ENCODE data around the gene POLR2B.
"Not testable (repeated sequence)": the region's sequence is repeated elsewhere in the genome, so short reads cannot be mapped to it uniquely, and the experiment has no call there.

POLR2B gene

DNA sequence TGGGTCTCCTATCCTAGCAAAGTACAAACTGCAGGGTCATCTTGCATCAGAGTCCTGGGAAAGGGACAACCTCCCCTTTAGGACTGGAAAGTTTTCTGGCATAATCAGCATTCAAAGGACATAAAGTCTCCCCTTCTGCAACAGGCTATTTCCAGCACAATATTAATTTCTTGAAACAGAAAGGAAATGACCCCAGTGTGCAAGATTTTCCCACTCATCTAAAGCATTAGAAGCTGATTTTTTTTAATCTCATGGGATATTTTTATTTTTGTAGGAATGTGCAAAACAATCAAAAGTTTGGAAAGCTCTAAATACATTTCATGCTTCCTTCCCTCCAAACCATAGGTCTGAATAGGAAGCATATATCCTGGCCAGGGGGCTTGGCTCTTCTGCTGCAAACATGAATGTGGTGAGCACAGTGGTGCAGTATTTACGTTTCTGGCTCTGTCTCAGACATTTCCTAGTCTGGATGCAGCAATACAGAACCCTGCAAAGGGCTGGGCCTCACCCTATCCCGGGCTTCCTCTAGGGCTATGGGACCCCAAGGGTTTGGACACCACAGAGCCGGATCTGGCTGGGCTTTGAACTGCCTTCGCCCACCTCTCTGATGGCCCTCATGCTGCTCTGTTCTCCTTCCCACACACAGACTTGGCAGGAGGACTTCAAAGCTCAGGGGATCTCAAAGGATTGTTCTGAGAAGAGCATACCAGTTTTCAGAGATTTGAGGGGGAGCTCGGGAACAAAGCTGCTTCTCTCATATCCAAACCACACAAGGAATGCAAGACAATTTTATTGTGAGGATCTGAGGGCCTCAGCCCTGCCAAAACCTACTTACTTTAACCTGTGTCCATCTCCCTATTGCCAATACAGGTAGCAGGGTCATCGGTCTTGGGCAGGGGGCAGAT lies 64.9 kb downstream of the POLR2B start:
- Histone ChIP-seq H3K9ac (ENCODE audit: insufficient read length, low read depth) (no peak overlapping the region), H3K36me3 (ENCODE audit: insufficient read depth, insufficient read length, low read length) (peaks cover 8% of the 10 kb centered on the region), H3K4me3 (ENCODE audit: insufficient read length, low read depth) (no peak overlapping the region), H3K27me3 (ENCODE audit: insufficient read depth, insufficient read length) (no peaks in the 10 kb centered on the region), H3K9me3 (ENCODE audit: insufficient read depth, low read length) (peaks cover 13% of the 10 kb centered on the region; the same call in 1 of the 2 replicates), H3K4me1 (ENCODE audit: insufficient read depth, insufficient read length) (peaks cover 2% of the 10 kb centered on the region)
- no peak for DNase-seq (ENCODE audit: low read depth, low spot score)
- TF ChIP-seq YY1 (IDR thresholded peaks at IDR 0.05; ENCODE audit: insufficient read depth, insufficient read length) = no peak
- no peak for TF ChIP-seq SUZ12 (IDR thresholded peaks at IDR 0.05; ENCODE audit: extremely low read depth, insufficient read depth, insufficient read length)
- no peak for TF ChIP-seq ZNF274 (IDR thresholded peaks at IDR 0.05; ENCODE audit: low read depth, low read length)

DNA sequence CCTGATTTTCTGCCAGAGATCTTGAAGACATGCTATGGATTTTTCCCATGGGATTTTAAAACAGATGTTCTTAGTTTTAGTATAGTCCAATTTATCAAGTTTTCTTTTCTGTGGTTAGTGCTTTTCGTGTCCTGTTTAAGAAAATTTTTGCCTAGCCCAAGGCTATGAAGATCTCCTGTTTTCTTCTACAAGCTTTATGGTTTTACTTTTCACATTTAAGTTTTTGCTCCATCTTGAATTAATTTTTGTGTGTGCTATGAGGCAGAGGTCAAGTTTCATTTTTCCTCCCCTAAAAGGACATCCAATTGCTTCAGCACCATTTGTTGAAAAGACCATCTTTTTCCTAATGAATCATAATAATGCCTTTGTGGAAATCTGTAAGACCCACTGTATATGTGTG lies 65.6 kb downstream of the POLR2B start:
- H3K27me3 ChIP-seq (ENCODE audit: insufficient read depth, insufficient read length) = no peaks in the 10 kb centered on the region
- H3K9me3 ChIP-seq (ENCODE audit: insufficient read depth, low read length) = peaks cover 13% of the 10 kb centered on the region; the same call in 1 of the 2 replicates
- no peak overlapping the region for H3K4me3 ChIP-seq (ENCODE audit: insufficient read length, low read depth)
- peaks cover 2% of the 10 kb centered on the region for H3K4me1 ChIP-seq (ENCODE audit: insufficient read depth, insufficient read length)
- no peak overlapping the region for H3K9ac ChIP-seq (ENCODE audit: insufficient read length, low read depth)
- H3K36me3 ChIP-seq (ENCODE audit: insufficient read depth, insufficient read length, low read length) = peaks cover 8% of the 10 kb centered on the region
- DNase-seq (ENCODE audit: low read depth, low spot score) = no peak
- TF ChIP-seq YY1 (IDR thresholded peaks at IDR 0.05; ENCODE audit: insufficient read depth, insufficient read length) = no peak
- no peak for TF ChIP-seq ZNF274 (IDR thresholded peaks at IDR 0.05; ENCODE audit: low read depth, low read length)

DNA sequence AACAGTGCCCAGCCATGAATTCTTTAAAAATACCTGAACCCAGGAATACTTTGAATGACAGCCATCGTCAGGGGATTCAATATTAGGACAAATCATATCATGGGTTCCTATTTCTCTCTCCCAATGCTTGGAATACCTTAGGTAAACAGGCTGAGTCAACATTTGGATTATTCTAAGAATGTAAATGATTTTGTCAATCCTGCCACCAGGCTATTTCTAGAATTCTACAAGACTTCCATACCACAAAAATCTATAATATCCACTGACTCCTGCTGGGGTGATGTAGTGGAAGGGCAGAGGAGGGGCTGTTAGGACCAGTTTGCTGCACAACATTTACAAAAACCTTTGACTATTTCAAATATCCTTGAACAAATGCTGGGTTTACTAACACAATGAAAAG lies 66.3 kb downstream of the POLR2B start:
- Histone ChIP-seq H3K4me3 (ENCODE audit: insufficient read length, low read depth) (no peak overlapping the region), H3K36me3 (ENCODE audit: insufficient read depth, insufficient read length, low read length) (peaks cover 8% of the 10 kb centered on the region), H3K9ac (ENCODE audit: insufficient read length, low read depth) (no peak overlapping the region), H3K4me1 (ENCODE audit: insufficient read depth, insufficient read length) (peaks cover 2% of the 10 kb centered on the region), H3K27me3 (ENCODE audit: insufficient read depth, insufficient read length) (no peaks in the 10 kb centered on the region), H3K9me3 (ENCODE audit: insufficient read depth, low read length) (peaks cover 13% of the 10 kb centered on the region; the same call in 1 of the 2 replicates)
- DNase-seq (ENCODE audit: low read depth, low spot score) = no peak
- TF ChIP-seq SUZ12 (IDR thresholded peaks at IDR 0.05; ENCODE audit: extremely low read depth, insufficient read depth, insufficient read length) (no peak), ZNF274 (IDR thresholded peaks at IDR 0.05; ENCODE audit: low read depth, low read length) (no peak), YY1 (IDR thresholded peaks at IDR 0.05; ENCODE audit: insufficient read depth, insufficient read length) (no peak)

- not testable (repeated sequence) for H3K4me3 ChIP-seq (ENCODE audit: insufficient read length, low read depth); H3K27me3 ChIP-seq (ENCODE audit: insufficient read depth, insufficient read length); DNase-seq (ENCODE audit: low read depth, low spot score); H3K36me3 ChIP-seq (ENCODE audit: insufficient read depth, insufficient read length, low read length); H3K9ac ChIP-seq (ENCODE audit: insufficient read length, low read depth); H3K4me1 ChIP-seq (ENCODE audit: insufficient read depth, insufficient read length)
- H3K9me3 ChIP-seq (ENCODE audit: insufficient read depth, low read length) = peaks cover 13% of the 10 kb centered on the region; the same call in 1 of the 2 replicates
Measured at GRCh38 chr4:57047046-57047445, 68.3 kb downstream of the POLR2B start.

DNA sequence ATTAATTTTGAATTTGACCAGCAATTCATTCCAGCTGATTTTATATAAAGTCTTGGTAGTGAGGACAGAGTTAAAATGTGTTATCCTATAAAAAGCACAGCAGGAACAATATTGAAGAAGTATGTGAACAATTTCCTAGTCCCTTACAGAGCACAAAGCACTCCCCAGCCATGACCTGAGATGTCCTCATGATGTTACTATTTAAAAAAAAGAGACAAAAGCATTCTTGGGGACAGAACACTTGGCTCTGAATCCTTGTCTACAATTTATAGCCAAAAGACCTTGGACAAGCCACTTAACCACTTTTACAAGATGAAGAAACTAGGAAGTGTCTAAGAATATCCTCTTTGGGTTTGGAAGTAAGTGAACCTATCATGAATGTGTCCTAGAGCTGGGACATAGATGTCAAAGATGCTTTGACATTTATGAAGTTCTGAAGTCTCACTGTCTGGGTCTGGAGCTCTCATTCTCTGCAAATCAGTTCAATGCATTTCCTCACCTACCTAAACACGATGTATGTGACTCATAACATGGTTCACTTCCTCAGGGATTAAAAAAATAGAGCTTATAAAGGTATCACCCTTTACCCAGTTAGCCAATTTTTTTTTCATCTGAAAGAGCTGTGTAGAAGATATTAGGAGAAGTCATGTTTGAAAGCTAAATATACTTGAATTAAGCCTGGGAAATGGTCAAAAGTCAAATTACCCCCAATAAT lies 70.1 kb downstream of the POLR2B start:
- H3K36me3 ChIP-seq (ENCODE audit: insufficient read depth, insufficient read length, low read length) = no peaks in the 10 kb centered on the region
- TF ChIP-seq SUZ12 (IDR thresholded peaks at IDR 0.05; ENCODE audit: extremely low read depth, insufficient read depth, insufficient read length) (no peak), YY1 (IDR thresholded peaks at IDR 0.05; ENCODE audit: insufficient read depth, insufficient read length) (no peak), ZNF274 (IDR thresholded peaks at IDR 0.05; ENCODE audit: low read depth, low read length) (no peak)
- no peak overlapping the region for H3K4me3 ChIP-seq (ENCODE audit: insufficient read length, low read depth)
- peaks cover 13% of the 10 kb centered on the region; the same call in 1 of the 2 replicates for H3K9me3 ChIP-seq (ENCODE audit: insufficient read depth, low read length)
- H3K27me3 ChIP-seq (ENCODE audit: insufficient read depth, insufficient read length) = no peaks in the 10 kb centered on the region
- no peak for DNase-seq (ENCODE audit: low read depth, low spot score)
- H3K9ac ChIP-seq (ENCODE audit: insufficient read length, low read depth) = no peak overlapping the region
- no peaks in the 10 kb centered on the region for H3K4me1 ChIP-seq (ENCODE audit: insufficient read depth, insufficient read length)

- no peak overlapping the region for H3K9ac ChIP-seq (ENCODE audit: insufficient read length, low read depth)
- H3K4me1 ChIP-seq (ENCODE audit: insufficient read depth, insufficient read length) = no peaks in the 10 kb centered on the region
- no peaks in the 10 kb centered on the region for H3K36me3 ChIP-seq (ENCODE audit: insufficient read depth, insufficient read length, low read length)
- TF ChIP-seq ZNF274 (IDR thresholded peaks at IDR 0.05; ENCODE audit: low read depth, low read length) (no peak), YY1 (IDR thresholded peaks at IDR 0.05; ENCODE audit: insufficient read depth, insufficient read length) (no peak)
- H3K4me3 ChIP-seq (ENCODE audit: insufficient read length, low read depth) = no peak overlapping the region
- DNase-seq (ENCODE audit: low read depth, low spot score) = no peak
- peaks cover 13% of the 10 kb centered on the region; the same call in 1 of the 2 replicates for H3K9me3 ChIP-seq (ENCODE audit: insufficient read depth, low read length)
- H3K27me3 ChIP-seq (ENCODE audit: insufficient read depth, insufficient read length) = no peaks in the 10 kb centered on the region
Measured at GRCh38 chr4:57051095-57051494, 72.4 kb downstream of the POLR2B start.

GRCh38 chr4:57051524-57051923 lies 72.8 kb downstream of the POLR2B start:
- no peak for DNase-seq (ENCODE audit: low read depth, low spot score)
- peaks cover 9% of the 10 kb centered on the region; the same call in 1 of the 2 replicates for H3K9me3 ChIP-seq (ENCODE audit: insufficient read depth, low read length)
- no peak for TF ChIP-seq YY1 (IDR thresholded peaks at IDR 0.05; ENCODE audit: insufficient read depth, insufficient read length)
- TF ChIP-seq ZNF274 (IDR thresholded peaks at IDR 0.05; ENCODE audit: low read depth, low read length) = no peak
- TF ChIP-seq SUZ12 (IDR thresholded peaks at IDR 0.05; ENCODE audit: extremely low read depth, insufficient read depth, insufficient read length) = no peak
- H3K36me3 ChIP-seq (ENCODE audit: insufficient read depth, insufficient read length, low read length) = no peaks in the 10 kb centered on the region
- no peaks in the 10 kb centered on the region for H3K27me3 ChIP-seq (ENCODE audit: insufficient read depth, insufficient read length)
- H3K4me3 ChIP-seq (ENCODE audit: insufficient read length, low read depth) = no peak overlapping the region
- H3K4me1 ChIP-seq (ENCODE audit: insufficient read depth, insufficient read length) = no peaks in the 10 kb centered on the region
- H3K9ac ChIP-seq (ENCODE audit: insufficient read length, low read depth) = no peak overlapping the region
